Measurements from ENCODE around the gene SPAG7. TPM values are rescaled to one million over a fixed set of nuclear protein-coding genes. Genes with fewer than 3 reads are reported as not detected.

SPAG7 gene
- total RNA-seq, 1 donor from 2014 or later = 73.0 TPM

GRCh38 chr17:4972322-4972721, 4.7 kb upstream of the SPAG7 start:
- no peak for TF ChIP-seq CTCF (IDR thresholded peaks at IDR 0.05)
- no peaks in the 10 kb centered on the region for H3K27me3 Mint-ChIP-seq (ENCODE audit: low read depth)
- peaks cover 41% of the 10 kb centered on the region for H3K4me1 Mint-ChIP-seq (ENCODE audit: low read depth)
- H3K9me3 Mint-ChIP-seq (ENCODE audit: low read depth) = no peaks in the 10 kb centered on the region
- DNase-seq (ENCODE audit: low spot score) = no peak
- peaks cover 28% of the 10 kb centered on the region for H3K36me3 Mint-ChIP-seq (ENCODE audit: low read depth)
- peak overlapping the region; percentile 65 for H3K27ac Mint-ChIP-seq (ENCODE audit: unreplicated experiment)
- no peak overlapping the region for H3K4me3 Mint-ChIP-seq (ENCODE audit: unreplicated experiment)

- Mint-ChIP-seq H3K4me3 (ENCODE audit: unreplicated experiment) (no peak overlapping the region), H3K27me3 (ENCODE audit: low read depth) (no peaks in the 10 kb centered on the region)
Observed at GRCh38 chr17:4971826-4972225, 4.2 kb upstream of the SPAG7 start.

DNA sequence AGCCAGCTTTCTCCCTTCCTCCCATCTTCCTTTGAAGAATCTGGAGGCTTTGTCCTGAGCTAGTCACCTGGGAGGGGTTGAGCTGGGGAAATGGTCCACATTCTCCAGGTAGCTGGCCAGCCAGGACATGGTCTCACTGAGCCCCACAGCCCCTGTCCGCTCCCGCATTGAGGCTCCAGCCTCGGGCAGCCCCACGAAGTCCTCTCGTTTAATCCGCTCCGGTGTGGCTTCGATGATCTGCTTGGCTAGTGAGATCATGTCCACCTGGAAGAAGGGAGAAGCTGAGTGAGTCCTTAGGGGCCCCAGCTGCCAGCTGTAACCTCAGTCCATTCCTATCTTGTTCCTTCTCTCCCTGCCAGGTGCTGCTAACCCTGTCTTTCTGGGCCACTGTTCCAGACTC, 2.7 kb upstream of the SPAG7 start:
- TF ChIP-seq CTCF (IDR thresholded peaks at IDR 0.05) = no peak
- Mint-ChIP-seq H3K4me3 (ENCODE audit: unreplicated experiment) (no peak overlapping the region), H3K27me3 (ENCODE audit: low read depth) (no peaks in the 10 kb centered on the region), H3K36me3 (ENCODE audit: low read depth) (peaks cover 30% of the 10 kb centered on the region), H3K4me1 (ENCODE audit: low read depth) (peaks cover 50% of the 10 kb centered on the region), H3K9me3 (ENCODE audit: low read depth) (no peaks in the 10 kb centered on the region), H3K27ac (ENCODE audit: unreplicated experiment) (no peak overlapping the region)
- no peak for DNase-seq (ENCODE audit: low spot score)

More at GRCh38 chr17:4971826-4972225, 4.2 kb upstream of the SPAG7 start:
- TF ChIP-seq CTCF (IDR thresholded peaks at IDR 0.05) = no peak
- no peak overlapping the region for H3K27ac Mint-ChIP-seq (ENCODE audit: unreplicated experiment)
- H3K36me3 Mint-ChIP-seq (ENCODE audit: low read depth) = peaks cover 28% of the 10 kb centered on the region
- peaks cover 41% of the 10 kb centered on the region for H3K4me1 Mint-ChIP-seq (ENCODE audit: low read depth)
- no peaks in the 10 kb centered on the region for H3K9me3 Mint-ChIP-seq (ENCODE audit: low read depth)
- no peak for DNase-seq (ENCODE audit: low spot score)

- Mint-ChIP-seq H3K4me1 (ENCODE audit: low read depth) (peaks cover 52% of the 10 kb centered on the region), H3K36me3 (ENCODE audit: low read depth) (peaks cover 30% of the 10 kb centered on the region), H3K9me3 (ENCODE audit: low read depth) (no peaks in the 10 kb centered on the region), H3K27me3 (ENCODE audit: low read depth) (no peaks in the 10 kb centered on the region), H3K27ac (ENCODE audit: unreplicated experiment) (no peak overlapping the region), H3K4me3 (ENCODE audit: unreplicated experiment) (no peak overlapping the region)
- DNase-seq (ENCODE audit: low spot score) = no peak
- TF ChIP-seq CTCF (IDR thresholded peaks at IDR 0.05) = no peak
Observed at GRCh38 chr17:4969551-4970173, 2.0 kb upstream of the SPAG7 start.

DNA sequence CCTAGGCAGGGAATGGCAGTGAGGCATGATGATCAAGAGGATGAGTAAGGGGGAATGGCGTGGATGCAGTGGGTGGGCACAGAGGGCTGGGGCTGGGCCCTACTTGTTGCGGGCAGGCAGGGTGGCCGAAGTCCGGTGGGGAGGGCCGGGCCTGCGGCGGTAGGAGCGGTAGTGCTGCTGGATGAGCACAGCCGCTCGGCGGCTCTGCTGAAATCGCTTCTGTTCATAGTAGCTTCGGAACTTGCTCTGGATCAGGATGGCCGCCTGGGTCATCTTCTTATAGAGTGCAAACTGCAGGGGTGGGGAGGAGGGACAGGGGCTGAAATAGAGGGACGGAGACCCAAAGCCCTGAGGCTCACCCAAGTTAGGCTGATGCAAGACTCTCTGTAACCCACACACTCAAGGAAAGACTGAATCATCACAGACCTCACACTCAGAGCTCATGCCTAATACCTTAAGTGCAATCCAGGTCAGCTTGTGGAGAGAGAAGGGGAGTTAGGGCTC, 1.5 kb upstream of the SPAG7 start:
- TF ChIP-seq CTCF (IDR thresholded peaks at IDR 0.05) = no peak
- no peak for DNase-seq (ENCODE audit: low spot score)
- peaks cover 30% of the 10 kb centered on the region for H3K36me3 Mint-ChIP-seq (ENCODE audit: low read depth)
- H3K4me3 Mint-ChIP-seq (ENCODE audit: unreplicated experiment) = no peak overlapping the region
- H3K4me1 Mint-ChIP-seq (ENCODE audit: low read depth) = peaks cover 48% of the 10 kb centered on the region
- no peaks in the 10 kb centered on the region for H3K9me3 Mint-ChIP-seq (ENCODE audit: low read depth)
- H3K27me3 Mint-ChIP-seq (ENCODE audit: low read depth) = no peaks in the 10 kb centered on the region
- no peak overlapping the region for H3K27ac Mint-ChIP-seq (ENCODE audit: unreplicated experiment)

All from chondrocyte (in vitro differentiated cells).